Bronchial epithelial cell (primary cell): ENCODE results near the gene KRT7. TPM values are rescaled to one million over a fixed set of nuclear protein-coding genes. Genes with fewer than 3 reads are reported as not detected.

Experiments
- DNase-seq: peaks from one replicate; pipeline ENCODE4 v3.0.0-alpha.2; 2010; ENCODE audit warnings: low read depth
- FAIRE-seq: peaks from 2 replicates; lab custom pipeline; 2011; peaks lifted over from hg19 to GRCh38; lab: Jason Lieb, UNC
- H3K27me3 ChIP-seq: 2 replicates; pipeline ENCODE4 v1.5.1; 2011; ENCODE audit warnings: low read length; ENCODE audit not compliant: control insufficient read depth, insufficient read depth
- H3K36me3 ChIP-seq: 2 replicates; pipeline ENCODE4 v1.5.1; 2011; ENCODE audit warnings: low read length; ENCODE audit not compliant: control insufficient read depth, insufficient read depth
- H3K4me3 ChIP-seq: 2 replicates; pipeline ENCODE4 v1.5.1; 2011; ENCODE audit warnings: mild to moderate bottlenecking, low read depth, low read length, control low read depth
- total RNA-seq: library from RNA; depleted of rRNA; stranded (reverse); fragments of >200 nt; gene quantifications from 2 replicates; pipeline ENCODE4 v1.2.1, GENCODE V29; 2014
- TF ChIP-seq, protein P1 (sequence below): IDR thresholded peaks from 2 replicates; pipeline ENCODE4 v1.5.1; 2011; ENCODE audit warnings: mild to moderate bottlenecking, moderate library complexity, low read length, control low read depth, inconsistent platforms; ENCODE audit not compliant: insufficient read depth, severe bottlenecking

Gene KRT7
- total RNA-seq, 1 donor from 2014 or later = 895 TPM

DNA sequence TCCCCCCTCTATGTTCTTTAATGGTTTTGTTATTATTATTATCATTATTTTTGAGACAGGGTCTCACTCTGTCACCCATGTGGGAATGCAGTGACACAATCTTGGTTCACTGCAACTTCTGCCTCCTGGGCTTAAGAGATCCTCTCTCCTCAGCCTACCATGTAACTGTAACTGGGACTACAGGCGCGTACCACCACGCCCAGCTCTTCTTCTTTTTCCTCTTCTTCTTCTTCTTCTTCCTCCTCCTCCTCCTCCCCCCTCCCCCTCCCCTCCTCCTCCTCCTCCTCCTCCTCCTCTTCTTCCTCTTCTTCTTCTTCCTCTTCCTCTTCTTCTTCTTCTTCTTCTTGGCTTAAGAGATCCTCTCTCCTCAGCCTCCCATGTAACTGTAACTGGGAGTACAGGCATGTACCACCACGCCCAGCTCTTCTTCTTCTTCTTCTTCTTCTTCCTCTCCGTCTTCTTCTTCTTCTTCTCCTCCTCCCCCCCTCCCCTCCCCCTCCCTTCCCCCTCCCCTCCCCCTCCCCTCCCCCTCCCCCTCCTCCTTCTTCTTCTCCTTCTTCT lies 5.4 kb upstream of the KRT7 start:
- Histone ChIP-seq H3K36me3 (no peaks in the 10 kb centered on the region), H3K27me3 (no peaks in the 10 kb centered on the region), H3K4me3 (no peak overlapping the region)
- no peak for DNase-seq
- TF ChIP-seq, protein P1, sequence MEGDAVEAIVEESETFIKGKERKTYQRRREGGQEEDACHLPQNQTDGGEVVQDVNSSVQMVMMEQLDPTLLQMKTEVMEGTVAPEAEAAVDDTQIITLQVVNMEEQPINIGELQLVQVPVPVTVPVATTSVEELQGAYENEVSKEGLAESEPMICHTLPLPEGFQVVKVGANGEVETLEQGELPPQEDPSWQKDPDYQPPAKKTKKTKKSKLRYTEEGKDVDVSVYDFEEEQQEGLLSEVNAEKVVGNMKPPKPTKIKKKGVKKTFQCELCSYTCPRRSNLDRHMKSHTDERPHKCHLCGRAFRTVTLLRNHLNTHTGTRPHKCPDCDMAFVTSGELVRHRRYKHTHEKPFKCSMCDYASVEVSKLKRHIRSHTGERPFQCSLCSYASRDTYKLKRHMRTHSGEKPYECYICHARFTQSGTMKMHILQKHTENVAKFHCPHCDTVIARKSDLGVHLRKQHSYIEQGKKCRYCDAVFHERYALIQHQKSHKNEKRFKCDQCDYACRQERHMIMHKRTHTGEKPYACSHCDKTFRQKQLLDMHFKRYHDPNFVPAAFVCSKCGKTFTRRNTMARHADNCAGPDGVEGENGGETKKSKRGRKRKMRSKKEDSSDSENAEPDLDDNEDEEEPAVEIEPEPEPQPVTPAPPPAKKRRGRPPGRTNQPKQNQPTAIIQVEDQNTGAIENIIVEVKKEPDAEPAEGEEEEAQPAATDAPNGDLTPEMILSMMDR = no peak
- no peak for FAIRE-seq

DNA sequence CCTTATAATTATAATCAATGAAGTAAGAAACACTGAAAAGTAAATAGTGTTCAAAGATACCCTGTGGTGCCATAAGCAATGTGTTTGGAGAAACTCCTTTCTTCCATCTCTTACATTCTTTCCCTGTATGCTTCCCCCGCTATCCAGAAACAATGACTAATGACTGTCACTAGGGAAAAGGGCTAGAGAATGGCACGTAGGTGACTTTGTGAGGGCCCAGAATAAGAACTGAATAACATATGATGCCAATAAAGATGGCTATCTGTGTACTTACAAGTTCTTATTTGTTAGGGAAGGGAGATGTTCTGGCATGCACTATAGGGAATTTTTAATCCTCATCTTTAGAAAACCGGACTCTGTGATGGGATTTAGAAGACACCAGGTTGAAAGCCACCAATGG lies 4.7 kb upstream of the KRT7 start:
- TF ChIP-seq, protein P1 = no peak
- DNase-seq = no peak
- no peaks in the 10 kb centered on the region for H3K36me3 ChIP-seq
- no peak overlapping the region for H3K4me3 ChIP-seq
- no peak for FAIRE-seq
- no peaks in the 10 kb centered on the region for H3K27me3 ChIP-seq

DNA sequence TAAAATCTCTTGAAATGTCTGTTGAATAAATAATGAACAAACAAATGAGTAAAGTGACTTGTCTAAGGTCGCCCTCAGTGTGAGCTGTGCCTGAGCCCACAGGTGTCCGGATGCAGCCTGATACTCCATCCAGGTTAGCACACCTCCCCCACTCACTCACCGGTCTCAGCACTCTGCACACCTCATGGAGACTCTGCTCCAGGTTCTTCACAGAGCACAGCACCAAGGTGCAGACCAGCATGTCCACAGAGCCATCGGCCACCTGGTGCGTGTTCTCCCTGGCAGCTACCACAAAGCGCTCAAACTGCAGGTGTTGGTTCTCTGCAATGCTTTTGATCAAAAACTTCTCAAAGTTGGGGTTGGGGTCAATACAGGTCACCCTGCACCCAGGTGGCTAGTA lies 4.1 kb upstream of the KRT7 start:
- Histone ChIP-seq H3K36me3 (no peaks in the 10 kb centered on the region), H3K27me3 (no peaks in the 10 kb centered on the region), H3K4me3 (no peak overlapping the region)
- no peak for DNase-seq
- no peak for FAIRE-seq
- TF ChIP-seq, protein P1 = no peak

DNA sequence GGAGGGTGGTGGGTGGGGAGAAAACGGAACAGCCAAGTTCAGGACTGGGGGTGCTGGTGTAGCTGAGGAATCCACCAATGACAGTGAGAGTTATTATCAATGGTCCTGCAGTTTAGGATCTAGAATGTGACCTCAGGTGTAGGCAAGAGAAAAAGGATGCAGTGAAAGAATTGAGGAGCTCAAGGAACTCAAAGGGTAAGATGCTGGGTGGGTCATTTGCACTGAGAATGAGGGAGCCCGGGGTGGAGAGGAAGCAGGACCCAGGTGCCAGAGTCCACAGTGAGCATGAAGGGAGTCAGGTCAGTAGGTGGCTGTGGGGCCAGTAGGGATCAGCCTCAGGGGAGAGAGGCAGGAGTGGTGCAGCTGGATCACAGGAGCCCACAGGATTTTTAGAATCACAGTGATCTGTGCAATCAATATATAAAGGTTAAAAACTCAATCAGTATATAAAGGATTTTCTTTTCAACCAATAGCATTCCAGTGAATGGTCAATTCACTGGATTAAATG lies 3.2 kb upstream of the KRT7 start:
- H3K27me3 ChIP-seq = no peaks in the 10 kb centered on the region
- FAIRE-seq (no peak), DNase-seq (no peak)
- H3K4me3 ChIP-seq = no peak overlapping the region
- TF ChIP-seq, protein P1 = no peak
- H3K36me3 ChIP-seq = no peaks in the 10 kb centered on the region

DNA sequence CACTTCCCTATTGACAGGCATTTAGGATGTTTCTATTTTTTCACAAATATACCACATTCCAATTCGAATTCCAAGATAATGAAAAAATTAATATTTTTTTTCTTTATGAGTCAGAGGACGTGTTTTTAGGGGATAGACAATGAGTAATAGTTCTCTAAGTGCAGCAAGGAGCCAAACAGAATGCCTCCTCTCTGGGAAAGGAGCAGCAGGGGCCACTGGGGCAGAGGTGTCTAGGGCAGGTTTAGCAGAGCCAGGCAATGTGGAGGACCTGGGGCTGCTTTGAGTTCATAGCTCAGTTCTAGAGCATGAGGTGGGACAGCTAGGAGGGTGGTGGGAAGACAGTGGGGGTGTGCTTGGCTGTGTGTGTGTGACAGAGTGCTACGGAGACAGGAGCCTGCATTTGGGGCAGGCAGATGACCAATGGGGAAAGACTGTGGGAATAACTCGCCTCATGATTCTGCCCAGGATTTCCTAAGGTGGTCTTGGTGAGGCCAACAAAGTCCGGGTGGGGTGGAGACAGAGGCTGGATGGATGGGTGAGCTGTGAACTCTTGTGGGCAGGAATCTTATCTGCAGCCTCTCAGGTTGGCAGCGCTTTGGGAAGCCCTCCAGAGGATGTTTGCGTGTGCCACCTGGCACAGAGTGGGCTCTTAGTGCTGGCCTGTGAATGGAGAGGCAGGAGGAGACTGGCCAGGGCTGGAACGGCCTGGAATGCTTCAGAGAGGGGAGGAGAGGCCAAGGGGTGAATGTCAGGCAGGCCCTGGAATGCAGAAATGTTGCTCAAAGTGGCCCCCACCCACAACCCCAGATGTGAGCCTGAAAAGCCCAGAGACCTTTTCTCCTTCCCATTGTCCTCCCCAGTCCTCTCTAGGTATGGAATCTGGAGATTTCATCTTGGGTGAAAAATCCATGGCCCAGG lies 2.4 kb upstream of the KRT7 start:
- no peak overlapping the region for H3K4me3 ChIP-seq

More for the DNA sequence above, 2.4 kb upstream of the KRT7 start:
- peak; percentile 83 for DNase-seq
- Histone ChIP-seq H3K27me3 (no peaks in the 10 kb centered on the region), H3K36me3 (peaks cover 1% of the 10 kb centered on the region)
- FAIRE-seq = no peak
- TF ChIP-seq, protein P1 = no peak
